IPS-18c (cell line): ENCODE results near the gene RSF1.
"Not testable (repeated sequence)": the region's sequence is repeated elsewhere in the genome, so short reads cannot be mapped to it uniquely, and the experiment has no call there.

Experiments
- H3K4me3 ChIP-seq: 2 replicates; pipeline ENCODE4 v1.7.0; 2013; ENCODE audit warnings: low read depth, mild to moderate bottlenecking, low read length, moderate library complexity; ENCODE audit not compliant: insufficient read depth
- H3K9me3 ChIP-seq: one replicate; pipeline ENCODE4 v1.6.1; 2013; ENCODE audit warnings: mild to moderate bottlenecking, low read length, moderate library complexity; ENCODE audit not compliant: control insufficient read depth, insufficient read depth

RSF1 gene

DNA sequence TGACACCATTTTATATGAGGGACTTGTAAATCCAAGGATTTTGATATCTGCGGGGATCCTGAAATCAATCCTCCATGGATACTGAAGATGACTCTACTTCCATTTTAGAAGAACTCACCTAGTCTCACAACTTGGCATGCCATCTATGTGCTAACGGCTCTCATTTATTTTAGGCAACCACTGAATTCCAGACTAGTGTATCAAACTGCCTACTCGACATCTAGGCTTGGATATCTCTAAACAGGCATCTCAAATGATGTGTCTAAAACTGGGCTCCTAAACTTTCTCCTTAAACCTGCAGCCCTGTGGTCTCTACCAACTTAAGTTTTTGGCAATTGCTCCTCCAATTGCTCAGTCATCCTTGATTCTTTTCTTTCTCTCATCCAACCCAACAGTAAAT is 151.8 kb downstream of the RSF1 start:
- Histone ChIP-seq H3K4me3 (no peak overlapping the region), H3K9me3 (no peaks in the 10 kb centered on the region)

DNA sequence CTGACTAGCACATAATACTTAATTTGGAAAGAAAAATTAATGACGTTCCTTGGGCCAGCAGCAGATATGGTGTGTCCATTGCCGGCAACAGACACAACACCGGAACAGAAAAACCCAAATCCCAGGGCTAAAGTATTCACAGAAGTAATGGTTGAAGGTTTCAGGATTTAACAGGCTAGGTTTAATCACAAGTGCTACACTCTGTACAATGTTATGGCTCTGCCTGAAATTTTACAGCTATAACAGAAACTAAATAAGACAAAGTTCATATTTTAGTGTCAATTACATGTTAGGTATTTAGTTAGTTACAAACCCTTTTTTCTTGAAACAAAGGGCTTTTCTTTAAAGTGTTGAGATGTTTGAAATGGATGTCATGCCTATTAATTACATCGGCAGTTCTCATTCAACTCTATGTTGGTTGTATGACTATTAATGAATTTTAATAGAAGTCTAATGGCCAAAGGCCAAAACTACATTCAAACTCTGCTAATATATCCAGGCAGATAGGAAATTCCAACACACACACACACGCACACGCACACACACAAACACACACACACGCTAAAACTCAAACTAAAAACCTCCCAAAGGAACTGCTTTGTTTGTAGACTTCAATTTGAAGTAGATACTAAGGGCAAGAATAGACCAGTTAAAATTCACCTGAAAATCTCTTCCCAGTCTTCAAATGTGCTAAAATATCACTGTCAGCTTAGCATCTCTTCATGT is 155.1 kb downstream of the RSF1 start:
- H3K4me3 ChIP-seq = no peak overlapping the region
- no peaks in the 10 kb centered on the region for H3K9me3 ChIP-seq

DNA sequence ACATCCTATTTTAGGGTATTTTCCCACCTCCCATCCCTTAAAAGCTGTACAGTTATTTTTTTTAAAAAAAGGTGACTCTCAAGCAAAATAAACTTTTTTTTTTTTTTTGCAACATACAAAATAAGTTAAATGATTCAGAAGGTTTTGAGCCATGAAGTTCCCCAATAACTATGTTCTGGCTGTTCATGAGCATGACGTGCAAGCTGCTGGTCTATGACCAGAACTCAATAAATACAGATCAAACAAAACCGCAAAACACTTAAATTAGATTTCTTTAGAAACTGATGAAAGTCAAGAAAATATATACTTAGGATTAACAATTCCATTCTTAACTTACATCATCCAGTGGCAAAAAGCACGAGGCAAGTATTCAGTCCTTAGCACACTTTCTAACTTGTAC is 158.9 kb downstream of the RSF1 start:
- H3K4me3 ChIP-seq = no peak overlapping the region

DNA sequence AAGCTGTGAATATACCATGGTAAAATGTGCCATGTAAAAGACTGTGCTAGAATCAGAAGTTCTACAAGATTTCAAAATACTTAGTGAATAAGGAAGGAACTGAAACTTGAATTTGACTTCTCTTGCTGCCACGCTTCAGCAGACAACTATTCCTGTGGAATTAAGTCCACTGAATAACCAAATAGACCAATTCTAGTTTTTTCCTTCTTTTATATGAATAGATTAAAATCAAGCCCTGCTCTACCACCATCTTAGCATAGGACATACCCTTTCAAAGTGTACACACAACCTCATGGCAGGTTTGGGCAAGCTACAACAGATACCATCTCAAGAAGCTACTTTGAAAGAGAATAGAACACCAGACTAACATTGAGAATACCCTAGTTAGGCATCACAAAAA is 159.6 kb downstream of the RSF1 start:
- Histone ChIP-seq H3K4me3 (no peak overlapping the region), H3K9me3 (no peaks in the 10 kb centered on the region)

More for the DNA sequence above, 158.9 kb downstream of the RSF1 start:
- no peaks in the 10 kb centered on the region for H3K9me3 ChIP-seq

DNA sequence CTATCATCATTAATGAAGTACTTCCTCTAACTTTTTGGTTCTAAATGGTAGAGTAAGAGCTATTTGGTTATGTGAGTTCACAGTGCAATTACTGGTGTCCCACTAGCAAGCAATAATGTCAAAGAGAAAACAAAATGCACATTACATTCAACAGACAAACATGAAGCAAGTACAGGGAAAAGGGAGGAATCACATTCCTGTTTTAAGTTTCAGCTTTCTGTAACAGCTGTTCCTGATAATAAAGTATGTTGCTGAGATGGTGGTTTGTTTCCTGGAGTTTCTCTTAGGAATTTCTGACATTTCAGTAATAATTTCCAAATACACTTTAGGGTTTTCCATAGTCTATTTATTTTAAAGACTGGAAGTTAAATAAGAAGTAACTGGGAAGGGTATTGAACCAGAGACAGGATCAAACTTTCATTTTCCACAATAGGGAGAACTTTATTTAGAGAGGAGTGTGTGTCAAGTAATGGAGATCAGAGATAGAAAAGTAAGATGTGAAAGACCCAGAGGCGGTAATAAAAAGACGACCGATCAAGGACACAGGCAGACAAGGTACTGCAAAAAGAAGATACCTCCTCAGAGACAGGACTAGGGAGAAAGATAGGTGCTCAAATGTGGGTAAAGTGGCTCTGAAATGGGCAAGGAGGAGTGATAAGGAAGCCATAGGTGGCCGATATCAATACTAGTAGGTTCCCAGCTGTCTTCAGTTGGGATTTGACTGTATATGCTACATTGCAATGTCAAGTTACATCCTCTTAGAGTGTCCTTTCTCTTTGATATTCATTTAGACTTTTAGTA is 162.1 kb downstream of the RSF1 start:
- H3K9me3 ChIP-seq = no peaks in the 10 kb centered on the region
- H3K4me3 ChIP-seq = no peak overlapping the region

DNA sequence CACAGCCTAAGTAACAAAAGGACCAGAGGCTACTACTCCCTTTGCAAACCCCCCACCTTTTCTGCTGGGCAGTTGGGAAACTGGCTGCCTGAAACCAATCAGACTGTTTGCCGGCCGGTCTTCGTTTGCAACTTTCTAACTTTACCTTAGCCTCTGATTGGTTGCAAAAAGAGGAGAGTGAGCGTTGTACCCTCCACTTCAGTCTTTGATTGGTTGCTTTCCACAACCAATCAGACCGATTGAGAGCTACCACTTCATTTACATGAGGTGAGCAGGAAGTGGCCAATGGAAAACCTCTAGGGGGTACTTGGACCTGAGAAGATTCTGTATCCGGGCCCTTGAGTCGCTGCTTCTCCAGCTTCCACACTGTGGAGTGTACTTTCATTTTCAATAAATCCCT is 164.2 kb downstream of the RSF1 start:
- no peak overlapping the region for H3K4me3 ChIP-seq

DNA sequence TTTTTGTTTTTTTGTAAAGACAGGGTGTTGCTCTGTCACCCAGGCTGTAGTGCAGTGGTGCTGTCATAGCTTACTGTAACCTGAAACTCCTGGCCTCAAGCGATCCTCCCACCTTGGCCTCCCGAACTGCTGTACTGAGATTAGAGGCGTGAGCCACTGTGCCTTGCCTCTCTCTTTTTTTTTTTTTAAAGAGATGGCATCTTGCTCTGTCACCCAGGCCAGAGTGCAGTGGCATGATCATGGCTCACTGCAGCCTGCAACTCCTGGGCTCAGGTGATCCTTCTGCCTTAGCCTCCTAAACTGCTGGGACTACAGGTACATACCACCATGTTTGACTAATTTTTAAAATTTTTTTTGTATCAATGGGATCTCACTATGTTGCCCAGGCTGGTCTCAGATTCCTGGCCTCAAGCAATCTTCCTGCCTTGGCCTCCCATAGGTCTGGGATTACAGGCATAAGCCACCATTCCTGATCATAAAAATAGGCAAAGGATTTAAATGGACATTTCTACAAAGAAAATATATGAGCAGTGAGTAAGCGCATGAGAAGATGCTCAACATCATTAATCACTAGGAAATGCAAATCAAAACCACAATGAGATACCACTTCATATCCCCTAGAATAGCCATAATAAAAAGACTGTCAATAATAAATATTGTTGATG is 165.6 kb downstream of the RSF1 start:
- Histone ChIP-seq H3K4me3 (no peak overlapping the region), H3K9me3 (no peaks in the 10 kb centered on the region)

More for the DNA sequence above, 164.2 kb downstream of the RSF1 start:
- no peaks in the 10 kb centered on the region for H3K9me3 ChIP-seq

DNA sequence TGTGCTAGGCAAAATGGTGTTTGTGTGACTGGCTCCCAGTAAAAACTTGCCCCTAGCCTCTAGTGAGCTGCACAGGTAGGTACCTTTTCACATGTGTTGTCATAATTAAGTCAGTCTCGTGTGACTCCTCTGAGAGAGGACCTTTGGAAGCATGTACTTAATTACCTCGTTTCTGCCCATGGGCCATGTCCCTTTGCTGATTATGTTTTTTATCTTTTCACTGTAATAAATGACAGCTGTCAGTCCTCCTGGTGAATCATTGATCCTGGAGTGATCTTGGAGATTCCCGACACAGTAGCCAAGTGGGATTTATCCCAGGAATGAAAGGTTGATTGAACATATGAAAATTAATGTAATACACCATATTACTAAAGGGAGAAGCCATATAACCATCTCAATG is 170.4 kb downstream of the RSF1 start:
- H3K4me3 ChIP-seq = no peak overlapping the region
- peaks cover 2% of the 10 kb centered on the region for H3K9me3 ChIP-seq

DNA sequence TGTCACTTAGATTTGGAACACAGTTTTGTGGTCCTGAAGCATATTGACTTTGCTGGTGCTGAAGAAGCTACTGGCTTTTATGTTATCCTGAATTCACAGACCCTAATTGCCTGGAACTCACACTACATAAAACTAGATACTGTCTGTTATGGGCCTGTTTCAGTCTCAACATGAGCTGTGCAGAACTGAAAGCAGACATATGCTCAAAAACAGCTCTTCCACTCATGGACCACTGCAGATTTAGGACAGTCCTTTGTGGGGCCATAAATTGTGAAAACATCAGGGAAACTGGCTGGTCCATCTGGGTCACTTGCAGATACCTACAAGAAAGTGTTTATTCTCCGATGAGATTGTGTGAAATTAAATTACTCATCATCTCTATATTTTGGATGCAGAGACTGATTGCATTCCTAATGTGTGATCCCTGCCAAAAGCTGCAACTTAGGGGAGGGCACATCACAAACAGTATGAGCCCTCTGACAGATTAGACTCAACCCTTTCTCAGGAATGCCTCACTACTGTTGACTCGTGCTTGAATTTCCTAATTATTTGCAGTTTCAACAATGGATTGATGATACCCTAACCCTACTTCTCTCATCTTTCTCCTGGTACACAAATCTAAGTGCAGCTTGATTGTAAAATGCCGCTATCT is 172.7 kb downstream of the RSF1 start:
- H3K9me3 ChIP-seq = peaks cover 2% of the 10 kb centered on the region

DNA sequence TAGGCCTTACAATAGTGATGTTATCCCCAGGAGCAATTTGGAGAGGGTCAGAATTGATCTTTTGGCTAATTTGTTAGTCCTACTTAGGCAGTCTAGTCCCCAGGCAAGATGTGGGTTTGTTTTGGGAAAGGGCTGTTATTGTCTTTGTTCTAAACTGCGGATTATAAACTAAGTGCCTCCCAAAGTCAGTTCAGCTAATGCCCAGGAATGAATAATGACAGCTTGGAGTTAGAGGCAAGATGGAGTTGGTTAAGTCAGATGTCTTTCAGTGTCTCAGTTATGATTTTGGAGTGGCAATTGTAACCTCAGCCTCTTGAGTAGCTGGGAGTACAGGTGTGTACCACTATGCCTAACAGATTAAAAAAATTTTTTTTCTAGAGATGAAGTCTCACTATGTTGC is 175.6 kb downstream of the RSF1 start:
- Histone ChIP-seq H3K4me3 (no peak overlapping the region), H3K9me3 (peaks cover 2% of the 10 kb centered on the region)

More for the DNA sequence above, 172.7 kb downstream of the RSF1 start:
- no peak overlapping the region for H3K4me3 ChIP-seq

DNA sequence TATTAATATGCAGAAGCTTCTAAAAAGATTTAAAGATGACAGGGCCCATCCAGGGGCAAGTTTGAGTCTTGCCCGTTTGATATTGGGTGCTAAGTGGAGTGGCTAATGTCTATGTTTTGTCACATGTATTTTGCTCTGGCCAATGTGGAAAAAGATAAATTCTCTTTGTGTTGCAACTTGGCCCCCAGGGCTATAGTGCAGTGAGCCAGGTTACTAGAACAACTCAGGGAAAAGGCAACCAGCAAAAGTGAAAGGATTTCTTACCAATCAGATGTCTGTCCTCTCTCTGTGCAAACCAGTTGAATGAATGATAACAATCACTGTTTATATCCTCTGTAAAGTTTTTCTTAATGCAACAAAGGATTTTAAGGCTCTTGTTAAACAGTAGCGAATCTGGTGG is 178.3 kb downstream of the RSF1 start:
- H3K9me3 ChIP-seq = peaks cover 2% of the 10 kb centered on the region
- H3K4me3 ChIP-seq = no peak overlapping the region

DNA sequence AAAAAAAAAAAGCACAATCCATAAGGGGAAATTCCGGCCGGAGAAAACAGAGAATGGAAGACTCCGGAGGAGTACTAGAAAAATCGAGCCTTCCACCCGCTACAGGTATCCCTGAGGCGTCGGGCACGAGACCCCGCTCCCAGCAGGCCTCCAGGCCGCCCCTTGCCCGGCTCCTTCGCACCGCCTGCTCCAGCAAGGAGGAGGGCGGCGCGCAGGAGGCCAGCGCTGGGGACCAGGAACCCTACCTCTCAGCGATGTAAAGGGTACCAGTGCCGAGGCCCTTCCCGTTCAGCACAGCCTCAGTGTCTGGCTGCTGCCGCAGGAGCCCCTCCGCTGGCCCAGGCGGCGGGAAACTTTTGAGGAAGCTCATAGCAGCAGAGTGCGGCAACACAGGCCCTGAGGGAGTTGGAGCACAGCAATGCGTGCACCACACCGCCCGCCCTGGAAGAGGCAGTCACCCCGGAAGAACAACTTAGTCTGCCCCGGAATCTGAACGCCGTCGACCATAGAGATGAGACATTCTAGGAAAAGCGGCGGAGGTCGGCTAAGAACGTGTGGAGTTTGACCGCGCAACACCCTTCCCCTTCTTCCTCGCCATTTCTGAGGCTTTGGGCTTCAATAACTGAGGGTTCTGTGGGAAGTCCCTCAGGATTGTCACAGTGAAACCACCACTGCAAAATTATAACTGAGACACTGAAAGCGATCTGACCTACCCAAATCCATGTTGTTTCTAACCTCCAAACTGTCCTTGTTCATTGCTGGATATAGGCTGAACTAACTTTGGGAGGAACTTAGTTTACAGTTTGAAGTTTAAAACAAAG is 183.0 kb downstream of the RSF1 start, which contains the start of gene CLNS1A:
Gene CLNS1A (minus strand): TSS at position 450 of the 821 bp plus-strand sequence. CDS start 80 bp downstream, at position 370.
- peak within 1 kb of the TSS; percentile 99 for H3K4me3 ChIP-seq
- no peaks in the 10 kb centered on the region for H3K9me3 ChIP-seq

DNA sequence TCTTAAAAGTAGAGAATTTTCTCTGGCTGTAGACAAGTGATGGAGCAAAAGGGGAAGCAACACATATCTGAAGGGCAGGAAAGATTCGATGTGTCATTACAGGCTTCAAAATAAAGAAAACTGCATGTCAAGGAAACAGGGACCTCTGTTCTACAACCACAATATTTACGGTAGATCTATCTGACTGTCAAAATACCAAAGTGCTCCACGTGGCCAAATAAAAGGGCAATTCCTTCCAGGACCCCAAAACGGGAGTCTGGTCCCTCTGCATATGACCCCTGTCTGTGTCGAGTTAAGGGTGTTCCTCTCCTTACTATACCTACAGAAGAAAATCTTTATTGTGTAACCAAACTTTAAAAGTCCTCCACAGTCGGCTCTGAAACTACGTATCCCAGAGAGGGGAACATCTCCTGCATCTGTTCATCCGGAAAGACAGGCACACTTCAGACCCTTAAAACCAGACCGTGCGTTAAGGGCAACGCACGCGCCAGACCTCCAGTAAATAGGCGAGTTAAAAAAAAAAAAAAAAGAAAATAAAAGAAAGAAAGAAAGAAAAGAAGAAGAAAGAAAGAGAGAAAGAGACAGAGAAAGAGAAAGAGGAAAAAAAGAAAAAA is 183.7 kb downstream of the RSF1 start:
- H3K4me3 ChIP-seq = peak overlapping the region; percentile 99
- H3K9me3 ChIP-seq = no peaks in the 10 kb centered on the region

DNA sequence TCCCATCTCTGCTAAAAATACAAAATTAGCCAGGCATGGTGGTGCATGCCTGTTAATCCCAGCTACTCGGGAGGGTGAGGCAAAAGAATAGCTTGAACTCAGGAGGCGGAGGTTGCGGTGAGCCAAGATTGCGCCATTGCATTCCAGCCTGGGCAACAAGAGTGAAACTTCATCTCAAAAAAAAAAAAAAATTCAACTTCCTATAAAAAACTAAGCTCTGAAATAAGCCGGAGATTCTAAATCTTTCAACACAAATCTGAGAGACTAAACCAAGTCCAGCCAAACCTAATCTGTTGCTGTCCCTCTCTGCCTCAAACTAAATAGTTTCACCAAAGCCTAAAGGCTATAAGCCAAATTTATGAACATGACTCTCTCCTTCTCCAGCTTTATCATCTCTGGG is 186.6 kb downstream of the RSF1 start:
- not testable (repeated sequence) for H3K4me3 ChIP-seq, H3K9me3 ChIP-seq

DNA sequence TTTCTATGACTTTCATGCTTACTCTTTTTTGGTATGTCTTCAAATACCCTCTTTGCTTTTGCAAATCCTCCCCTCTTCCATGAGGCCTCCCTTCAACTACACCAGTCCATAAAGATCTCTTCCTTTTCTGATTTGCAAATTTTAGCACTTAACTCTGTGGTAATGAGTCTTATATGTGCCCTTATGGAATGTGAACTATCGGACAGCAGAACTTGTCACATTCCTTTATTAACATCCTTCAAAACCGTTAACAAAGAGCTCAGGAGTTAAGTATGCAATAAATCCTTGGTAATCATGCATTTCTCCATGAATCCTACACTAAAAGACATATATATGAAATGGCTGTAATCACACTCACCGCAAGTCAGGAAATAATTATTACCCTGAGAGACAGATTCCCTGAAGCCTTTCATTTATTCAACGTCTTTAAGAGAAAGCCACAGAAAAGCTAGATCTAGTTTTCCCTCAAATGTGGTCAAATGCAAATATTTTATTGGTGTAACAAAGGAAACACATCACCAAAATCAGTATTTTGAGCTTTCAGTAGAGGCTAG is 190.3 kb downstream of the RSF1 start:
- Histone ChIP-seq H3K9me3 (no peaks in the 10 kb centered on the region), H3K4me3 (no peak overlapping the region)

DNA sequence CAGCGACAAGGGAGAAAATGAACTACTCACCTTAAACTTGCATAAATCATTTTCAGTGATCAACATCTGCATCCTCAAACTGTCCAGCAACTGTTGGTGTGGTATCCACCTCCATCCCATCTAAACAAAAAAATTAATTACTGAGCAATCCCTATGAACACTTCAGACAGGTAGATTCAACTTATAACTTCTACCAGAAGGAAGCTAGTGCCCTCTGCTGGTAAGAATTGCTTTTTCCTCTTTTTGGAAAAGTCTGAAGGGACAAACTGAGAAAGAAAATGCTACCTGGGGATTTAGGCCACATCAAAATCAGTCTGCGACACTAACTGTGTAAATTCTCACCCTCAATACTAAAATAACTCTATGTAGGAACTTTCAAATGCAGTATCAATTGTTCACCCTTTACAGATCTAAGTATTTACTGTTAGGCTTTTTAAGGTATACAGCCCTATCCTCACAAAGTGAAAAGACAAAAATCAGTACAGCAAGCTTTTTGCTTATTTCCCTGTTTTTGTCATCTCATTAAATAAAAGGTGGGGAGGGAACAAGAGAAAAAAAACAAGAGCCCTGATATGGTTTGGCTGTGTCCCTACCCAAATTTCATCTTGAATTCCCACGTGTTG is 200.8 kb downstream of the RSF1 start:
- H3K9me3 ChIP-seq = no peaks in the 10 kb centered on the region
- H3K4me3 ChIP-seq = no peak overlapping the region
